Loucy (cell line): ENCODE results near the gene GHITM.
"Not testable (repeated sequence)": the region's sequence is repeated elsewhere in the genome, so short reads cannot be mapped to it uniquely, and the experiment has no call there.

Experiments used
- H2AFZ ChIP-seq: fragments of 200-600 bp; sonication (generic); 2 replicates; pipeline ENCODE4 v1.6.0; 2016; ENCODE audit warnings: antibody characterized with exemption, mild to moderate bottlenecking, low read length, moderate library complexity
- H3F3A ChIP-seq: fragments of 200-600 bp; 2 replicates; pipeline ENCODE4 v1.6.0; 2016; ENCODE audit warnings: antibody characterized with exemption, low read depth, mild to moderate bottlenecking
- H3K27me3 ChIP-seq: fragments of 200-600 bp; sonication (generic); 2 replicates; pipeline ENCODE4 v1.6.1; 2014; ENCODE audit warnings: low read length, mild to moderate bottlenecking; ENCODE audit not compliant: insufficient read depth, poor library complexity, severe bottlenecking
- H3K36me3 ChIP-seq: fragments of 200-600 bp; sonication (generic); 2 replicates; pipeline ENCODE4 v1.6.1; 2016; ENCODE audit warnings: low read length; ENCODE audit not compliant: insufficient read depth
- H3K4me1 ChIP-seq: fragments of 200-600 bp; sonication (generic); 2 replicates; pipeline ENCODE4 v1.5.1; 2014; ENCODE audit warnings: low read length, mild to moderate bottlenecking; ENCODE audit not compliant: insufficient read depth, poor library complexity, severe bottlenecking
- H3K4me2 ChIP-seq: fragments of 200-600 bp; sonication (generic); 2 replicates; pipeline ENCODE4 v1.6.0; 2014; ENCODE audit warnings: antibody characterized with exemption, low read length, low read depth, mild to moderate bottlenecking; ENCODE audit not compliant: poor library complexity, severe bottlenecking
- H3K4me3 ChIP-seq: fragments of 200-600 bp; sonication (generic); 2 replicates; pipeline ENCODE4 v1.5.1; 2014; ENCODE audit warnings: low read length, mild to moderate bottlenecking, mixed read lengths; ENCODE audit not compliant: poor library complexity, severe bottlenecking
- H3K79me2 ChIP-seq: fragments of 200-600 bp; sonication (generic); 2 replicates; pipeline ENCODE4 v1.6.1; 2014; ENCODE audit warnings: low read length; ENCODE audit not compliant: insufficient read depth
- H3K9ac ChIP-seq: fragments of 200-600 bp; sonication (generic); 2 replicates; pipeline ENCODE4 v1.6.0; 2014; ENCODE audit warnings: mild to moderate bottlenecking, low read depth, low read length, moderate library complexity; ENCODE audit not compliant: poor library complexity, severe bottlenecking
- H3K9me2 ChIP-seq: fragments of 200-600 bp; sonication (generic); replicated peaks from 2 replicates; pipeline ENCODE4 v1.6.1; 2016; ENCODE audit warnings: low read depth, low read length, mixed read lengths
- H3K9me3 ChIP-seq: fragments of 200-600 bp; sonication (generic); 2 replicates; pipeline ENCODE4 v1.6.1; 2014; ENCODE audit warnings: mild to moderate bottlenecking, antibody characterized with exemption, low read length, low read depth; ENCODE audit not compliant: insufficient read depth
- H4K20me1 ChIP-seq: fragments of 200-600 bp; sonication (generic); 2 replicates; pipeline ENCODE4 v1.6.0; 2014; ENCODE audit warnings: antibody characterized with exemption, low read length, mild to moderate bottlenecking; ENCODE audit not compliant: insufficient read depth, poor library complexity, severe bottlenecking
- CTCF ChIP-seq: fragments of 200-600 bp; sonication (generic); conservative IDR thresholded peaks from 2 replicates; pipeline ENCODE4 v1.5.1; 2014; ENCODE audit warnings: mild to moderate bottlenecking, antibody characterized with exemption, low read length
- EZH2phosphoT487 ChIP-seq: fragments of 200-600 bp; IDR thresholded peaks from 2 replicates; pipeline ENCODE4 v1.6.1; 2018; ENCODE audit warnings: antibody characterized with exemption, mild to moderate bottlenecking, moderate library complexity, borderline replicate concordance

Gene GHITM

GRCh38 chr10:84123362-84123761 lies 15.9 kb upstream of the GHITM start:
- Histone ChIP-seq H3K9ac (no peak overlapping the region), H3K4me3 (no peak overlapping the region), H3K4me2 (no peak overlapping the region), H3K9me2 (no peaks in the 10 kb centered on the region), H4K20me1 (no peaks in the 10 kb centered on the region), H3K9me3 (0 out of 2 replicates have a peak, but pooled peaks cover 6% of the 10 kb centered on the region), H3K36me3 (no peaks in the 10 kb centered on the region), H3K79me2 (no peaks in the 10 kb centered on the region), H2AFZ (no peak overlapping the region), H3K4me1 (no peaks in the 10 kb centered on the region), H3K27me3 (no peaks in the 10 kb centered on the region), H3F3A (no peaks in the 10 kb centered on the region)
- no peak for TF ChIP-seq EZH2phosphoT487
- no peak for TF ChIP-seq CTCF

- H3K4me2 ChIP-seq, H3K27me3 ChIP-seq, H3F3A ChIP-seq, H4K20me1 ChIP-seq, H3K4me3 ChIP-seq, H3K36me3 ChIP-seq, H3K9me2 ChIP-seq, H3K9ac ChIP-seq, H3K79me2 ChIP-seq, H3K4me1 ChIP-seq, H2AFZ ChIP-seq, H3K9me3 ChIP-seq: not testable (repeated sequence)
Observed at GRCh38 chr10:84125910-84126784, 13.2 kb upstream of the GHITM start.

- H2AFZ ChIP-seq: no peak overlapping the region
- H3K9ac ChIP-seq: no peak overlapping the region
- no peaks in the 10 kb centered on the region for H3K36me3 ChIP-seq
- H3K4me1 ChIP-seq: no peaks in the 10 kb centered on the region
- H3K9me3 ChIP-seq: 0 out of 2 replicates have a peak, but pooled peaks cover 6% of the 10 kb centered on the region
- H3K79me2 ChIP-seq: no peaks in the 10 kb centered on the region
- no peaks in the 10 kb centered on the region for H3K27me3 ChIP-seq
- H3K4me3 ChIP-seq: no peak overlapping the region
- H4K20me1 ChIP-seq: no peaks in the 10 kb centered on the region
- no peaks in the 10 kb centered on the region for H3K9me2 ChIP-seq
- no peaks in the 10 kb centered on the region for H3F3A ChIP-seq
- no peak overlapping the region for H3K4me2 ChIP-seq
- TF ChIP-seq EZH2phosphoT487 (no peak), CTCF (no peak)
Observed at GRCh38 chr10:84126785-84127167, 12.5 kb upstream of the GHITM start.

GRCh38 chr10:84135836-84136235 lies 3.5 kb upstream of the GHITM start:
- Histone ChIP-seq H3F3A (no peaks in the 10 kb centered on the region), H4K20me1 (peaks cover 12% of the 10 kb centered on the region), H3K9ac (no peak overlapping the region), H3K9me3 (no peaks in the 10 kb centered on the region), H3K4me1 (peaks cover 14% of the 10 kb centered on the region), H2AFZ (no peak overlapping the region), H3K4me3 (no peak overlapping the region), H3K36me3 (no peaks in the 10 kb centered on the region), H3K27me3 (peaks cover 38% of the 10 kb centered on the region), H3K4me2 (no peak overlapping the region), H3K9me2 (no peaks in the 10 kb centered on the region), H3K79me2 (peaks cover 15% of the 10 kb centered on the region)
- TF ChIP-seq CTCF (no peak), EZH2phosphoT487 (no peak)
